ENCODE results near the gene TBCD.

Gene TBCD

DNA sequence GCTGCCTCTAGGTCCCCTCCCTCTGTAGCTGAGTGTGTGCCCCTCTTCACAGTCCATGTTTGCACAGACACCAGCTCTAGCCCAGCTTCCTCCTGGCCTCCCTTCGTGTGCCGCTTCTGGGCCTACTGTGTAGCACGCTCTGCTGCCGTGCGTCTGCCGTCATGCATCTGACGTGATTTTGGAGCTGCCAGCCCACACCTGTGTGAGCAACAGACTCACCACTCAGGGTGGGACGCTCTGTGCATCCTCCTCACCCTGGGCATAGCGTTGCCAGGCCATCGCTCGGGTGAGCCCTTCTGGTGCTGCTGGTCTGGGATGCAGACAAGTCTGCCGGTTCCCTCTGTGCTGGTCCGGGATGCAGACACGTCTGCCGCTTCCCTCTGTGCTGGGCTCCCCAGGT is 127.4 kb downstream of the TBCD start:
- Histone ChIP-seq H3K36me3 (ENCODE audit: insufficient read depth, low read length) (peaks cover 10% of the 10 kb centered on the region), H3K4me3 (ENCODE audit: low read length) (no peak overlapping the region), H3K4me1 (ENCODE audit: insufficient read depth, low read length) (peaks cover 9% of the 10 kb centered on the region), H3K9me3 (ENCODE audit: low read length) (no peaks in the 10 kb centered on the region), H2AFZ (ENCODE audit: low read depth, low read length) (no peak overlapping the region), H3K27me3 (ENCODE audit: insufficient read depth, low read length) (no peaks in the 10 kb centered on the region)

DNA sequence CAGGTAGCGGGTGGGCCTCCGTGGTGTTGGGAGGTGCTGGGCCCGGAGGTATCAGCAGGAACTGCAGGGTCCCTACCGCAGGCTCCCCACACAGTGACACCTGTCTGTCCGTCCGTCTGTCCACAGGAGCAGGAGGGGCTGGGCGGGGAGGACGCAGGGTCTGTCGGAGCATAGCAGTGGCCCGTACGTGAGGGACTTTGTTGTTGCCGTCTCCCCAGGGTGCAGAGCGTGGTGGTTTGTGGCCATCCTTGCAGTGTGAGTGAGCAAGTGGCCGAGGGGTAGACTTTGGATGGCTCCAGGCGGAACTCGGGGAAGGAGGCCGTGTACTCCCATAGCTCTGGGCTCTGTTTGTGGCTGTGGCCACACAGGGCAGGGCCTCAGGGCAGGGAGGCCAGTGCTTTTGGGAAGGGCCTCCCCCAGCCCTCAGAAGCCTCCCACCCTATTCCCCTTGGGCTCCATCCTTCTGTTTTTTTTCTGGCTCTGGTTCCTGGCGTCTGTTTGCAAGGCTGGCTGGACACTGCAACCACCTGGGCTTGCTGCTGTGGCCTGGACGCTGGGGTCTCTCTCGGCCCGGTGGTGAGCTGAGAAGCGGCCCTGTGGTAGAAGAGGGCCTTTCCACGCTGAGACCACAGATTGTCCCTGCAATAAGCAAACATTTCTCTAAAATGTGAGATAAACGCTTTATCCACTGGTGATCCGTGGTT is 128.9 kb downstream of the TBCD start:
- Histone ChIP-seq H3K9me3 (ENCODE audit: low read length) (no peaks in the 10 kb centered on the region), H3K27me3 (ENCODE audit: insufficient read depth, low read length) (no peaks in the 10 kb centered on the region), H2AFZ (ENCODE audit: low read depth, low read length) (no peak overlapping the region), H3K4me3 (ENCODE audit: low read length) (no peak overlapping the region), H3K4me1 (ENCODE audit: insufficient read depth, low read length) (peaks cover 17% of the 10 kb centered on the region), H3K36me3 (ENCODE audit: insufficient read depth, low read length) (peaks cover 10% of the 10 kb centered on the region)

DNA sequence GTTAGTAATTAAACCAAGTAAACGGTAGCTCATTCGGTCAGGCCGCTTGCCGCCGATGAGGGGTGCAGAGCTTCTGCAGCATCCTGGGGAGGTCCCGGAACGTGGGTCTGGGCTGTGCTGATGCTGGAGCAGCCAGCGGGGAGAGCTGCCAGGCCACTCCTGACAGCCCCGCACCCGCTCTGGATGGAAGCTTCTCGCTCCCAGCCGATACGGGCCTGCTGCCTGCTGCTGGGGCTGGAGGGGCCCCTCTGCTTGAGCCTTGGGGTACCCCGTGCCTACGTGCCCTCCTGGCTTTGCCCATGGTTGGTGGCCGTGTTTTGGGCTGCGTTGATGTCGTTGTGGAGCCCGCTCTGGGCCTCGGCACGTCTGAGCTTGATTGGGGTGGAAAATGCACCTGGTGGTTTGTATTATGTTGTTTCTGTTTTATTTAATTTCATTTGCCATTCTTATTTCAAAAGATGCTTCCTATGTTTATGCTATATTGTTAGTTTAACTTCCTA is 129.5 kb downstream of the TBCD start:
- Histone ChIP-seq H3K36me3 (ENCODE audit: insufficient read depth, low read length) (peaks cover 10% of the 10 kb centered on the region), H3K27me3 (ENCODE audit: insufficient read depth, low read length) (no peaks in the 10 kb centered on the region), H3K9me3 (ENCODE audit: low read length) (no peaks in the 10 kb centered on the region), H2AFZ (ENCODE audit: low read depth, low read length) (no peak overlapping the region), H3K4me1 (ENCODE audit: insufficient read depth, low read length) (peaks cover 18% of the 10 kb centered on the region), H3K4me3 (ENCODE audit: low read length) (no peak overlapping the region)

DNA sequence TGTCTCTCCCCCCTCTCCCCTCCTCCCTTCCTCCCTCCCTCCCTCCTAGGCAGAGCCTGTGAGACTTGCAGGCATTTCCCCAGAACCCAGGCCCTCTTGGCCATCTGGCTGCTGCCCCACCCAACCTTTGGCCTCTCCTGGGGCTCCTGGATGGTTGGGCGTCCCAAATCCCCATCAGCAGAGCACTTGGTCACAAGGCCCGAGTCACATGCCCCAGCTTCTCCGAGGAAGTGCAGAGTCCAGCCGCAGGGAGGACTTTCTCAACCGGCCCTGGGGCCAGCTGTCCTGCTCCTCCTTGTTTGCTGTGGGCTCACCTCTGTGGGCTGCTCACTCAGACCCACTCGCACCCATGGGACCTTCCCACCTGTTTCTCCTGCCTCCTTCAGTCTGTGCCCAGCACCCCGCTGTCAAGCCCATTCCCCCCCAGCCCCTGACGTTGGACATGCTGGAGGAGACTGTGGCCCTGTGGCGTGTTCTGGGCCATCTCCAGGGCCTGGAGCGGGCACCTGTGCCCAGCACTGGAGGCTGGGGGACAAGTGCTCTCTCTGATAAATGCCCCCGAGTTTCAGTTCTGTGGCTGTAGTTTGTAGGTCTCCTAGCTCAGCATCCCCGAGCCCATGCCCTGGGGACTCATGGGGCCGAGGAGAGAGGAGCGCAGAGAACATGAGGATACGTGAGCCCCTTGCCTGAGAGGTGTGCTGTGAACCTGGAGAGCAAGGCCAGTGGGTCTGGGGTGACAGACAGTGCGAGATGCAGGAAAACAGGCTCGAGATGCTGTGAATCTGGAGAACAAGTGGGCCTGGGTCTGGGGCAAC is 130.2 kb downstream of the TBCD start:
- peaks cover 10% of the 10 kb centered on the region for H3K36me3 ChIP-seq (ENCODE audit: insufficient read depth, low read length)
- H3K27me3 ChIP-seq (ENCODE audit: insufficient read depth, low read length), result no peaks in the 10 kb centered on the region
- H2AFZ ChIP-seq (ENCODE audit: low read depth, low read length), result no peak overlapping the region
- no peak overlapping the region for H3K4me3 ChIP-seq (ENCODE audit: low read length)
- H3K9me3 ChIP-seq (ENCODE audit: low read length), result no peaks in the 10 kb centered on the region
- H3K4me1 ChIP-seq (ENCODE audit: insufficient read depth, low read length), result peaks cover 15% of the 10 kb centered on the region

DNA sequence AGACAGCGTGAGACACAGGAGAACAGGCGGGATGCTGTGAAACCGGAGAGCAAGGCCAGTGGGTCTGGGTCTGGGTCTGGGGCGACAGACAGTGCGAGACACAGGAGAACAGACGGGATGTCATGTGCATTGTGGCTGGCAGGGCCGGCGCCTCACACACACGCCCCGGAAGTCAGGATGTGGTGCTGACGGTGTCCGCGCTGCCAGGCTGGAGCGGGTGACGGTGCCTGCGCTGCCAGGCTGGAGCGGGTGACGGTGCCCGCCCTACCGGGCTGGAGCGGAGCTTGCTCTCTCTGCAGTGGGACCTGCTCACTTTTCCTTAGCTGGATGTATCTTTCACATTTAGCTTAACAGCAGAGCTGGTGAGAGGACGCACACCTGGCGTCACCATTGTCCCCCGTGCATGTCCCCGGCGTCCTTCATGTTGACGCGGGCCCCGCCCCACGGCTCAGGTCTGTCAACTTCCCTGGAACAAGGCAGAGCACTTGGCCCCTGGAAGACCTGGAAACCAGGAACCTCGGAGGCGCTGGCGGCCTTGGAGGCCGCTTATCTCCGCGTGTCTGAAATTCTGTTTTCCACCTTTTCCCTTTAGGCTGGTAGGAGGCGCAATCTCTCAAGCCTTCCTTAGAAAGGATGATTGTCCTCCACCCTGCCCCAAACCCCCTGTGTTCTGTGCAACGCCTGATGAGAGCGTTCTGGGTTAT is 131.0 kb downstream of the TBCD start:
- H3K27me3 ChIP-seq (ENCODE audit: insufficient read depth, low read length), result no peaks in the 10 kb centered on the region
- H2AFZ ChIP-seq (ENCODE audit: low read depth, low read length), result no peak overlapping the region
- H3K4me1 ChIP-seq (ENCODE audit: insufficient read depth, low read length), result peaks cover 15% of the 10 kb centered on the region
- H3K4me3 ChIP-seq (ENCODE audit: low read length), result no peak overlapping the region
- no peaks in the 10 kb centered on the region for H3K9me3 ChIP-seq (ENCODE audit: low read length)
- peaks cover 13% of the 10 kb centered on the region for H3K36me3 ChIP-seq (ENCODE audit: insufficient read depth, low read length)

DNA sequence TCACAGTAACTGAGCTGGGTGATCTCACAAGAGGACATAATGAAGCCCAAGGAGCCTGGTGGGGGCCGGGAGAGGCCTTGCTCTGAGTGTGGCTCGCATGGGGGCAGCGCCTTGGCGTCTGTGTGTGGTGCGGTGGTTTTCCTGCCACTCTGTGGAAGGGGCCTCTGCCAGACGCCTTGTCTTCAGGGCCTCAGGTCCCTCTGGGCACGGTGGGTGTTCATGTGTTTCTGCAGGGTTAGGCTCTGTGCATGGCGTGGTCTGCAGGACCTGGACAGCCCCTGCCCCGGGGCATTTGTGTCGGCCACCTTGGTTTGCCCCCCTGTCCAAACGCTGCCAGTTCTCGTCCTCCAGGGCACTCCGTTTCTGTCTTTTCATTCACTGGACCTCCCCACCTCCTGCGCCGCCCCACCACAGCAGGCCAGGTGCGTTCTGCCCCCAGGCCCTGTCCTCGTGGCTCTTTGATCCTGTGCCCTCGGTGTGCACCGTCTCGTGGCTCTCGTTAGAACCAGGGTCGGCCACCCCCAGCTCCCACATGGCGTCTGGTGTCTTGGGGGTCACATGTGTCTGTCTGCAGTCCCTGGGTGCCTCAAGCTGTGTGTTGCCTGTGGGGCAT is 131.7 kb downstream of the TBCD start:
- H3K9me3 ChIP-seq (ENCODE audit: low read length), result no peaks in the 10 kb centered on the region
- H2AFZ ChIP-seq (ENCODE audit: low read depth, low read length), result no peak overlapping the region
- H3K36me3 ChIP-seq (ENCODE audit: insufficient read depth, low read length), result peaks cover 13% of the 10 kb centered on the region
- peaks cover 15% of the 10 kb centered on the region for H3K4me1 ChIP-seq (ENCODE audit: insufficient read depth, low read length)
- no peak overlapping the region for H3K4me3 ChIP-seq (ENCODE audit: low read length)
- H3K27me3 ChIP-seq (ENCODE audit: insufficient read depth, low read length), result no peaks in the 10 kb centered on the region

DNA sequence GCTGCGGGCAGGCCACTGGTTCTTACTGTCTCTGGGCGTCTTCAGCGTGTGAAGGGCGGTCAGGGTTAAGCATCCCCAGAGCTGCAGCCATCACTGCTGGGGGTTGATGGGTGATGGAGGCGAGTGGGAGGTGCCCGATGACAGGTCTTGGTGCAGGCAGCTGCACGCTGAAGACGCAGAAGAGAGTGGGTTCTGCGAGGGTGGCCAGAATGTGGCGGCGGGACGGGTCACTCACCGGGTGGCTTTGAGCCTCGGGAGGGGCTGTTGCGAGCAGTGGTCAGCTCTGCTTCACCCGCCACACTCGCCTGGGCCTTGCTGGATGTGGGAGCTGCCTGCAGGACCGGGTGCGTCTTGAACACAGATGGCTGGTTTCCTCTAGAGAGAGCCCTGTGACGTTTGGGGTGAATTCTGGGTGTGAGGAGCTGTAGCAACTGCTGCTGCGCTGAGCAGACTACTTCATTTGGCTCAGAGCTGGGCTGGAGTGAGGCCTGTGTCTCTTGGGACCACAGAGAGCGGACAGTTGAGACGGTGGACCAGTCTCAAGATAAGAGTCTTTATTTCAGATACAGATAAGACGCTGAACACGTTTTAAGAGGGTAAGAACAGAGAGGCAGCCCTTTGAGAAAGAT is 132.6 kb downstream of the TBCD start:
- Histone ChIP-seq H3K4me3 (ENCODE audit: low read length) (no peak overlapping the region), H3K27me3 (ENCODE audit: insufficient read depth, low read length) (no peaks in the 10 kb centered on the region), H3K9me3 (ENCODE audit: low read length) (no peaks in the 10 kb centered on the region), H3K36me3 (ENCODE audit: insufficient read depth, low read length) (peaks cover 17% of the 10 kb centered on the region), H3K4me1 (ENCODE audit: insufficient read depth, low read length) (peaks cover 15% of the 10 kb centered on the region), H2AFZ (ENCODE audit: low read depth, low read length) (no peak overlapping the region)

DNA sequence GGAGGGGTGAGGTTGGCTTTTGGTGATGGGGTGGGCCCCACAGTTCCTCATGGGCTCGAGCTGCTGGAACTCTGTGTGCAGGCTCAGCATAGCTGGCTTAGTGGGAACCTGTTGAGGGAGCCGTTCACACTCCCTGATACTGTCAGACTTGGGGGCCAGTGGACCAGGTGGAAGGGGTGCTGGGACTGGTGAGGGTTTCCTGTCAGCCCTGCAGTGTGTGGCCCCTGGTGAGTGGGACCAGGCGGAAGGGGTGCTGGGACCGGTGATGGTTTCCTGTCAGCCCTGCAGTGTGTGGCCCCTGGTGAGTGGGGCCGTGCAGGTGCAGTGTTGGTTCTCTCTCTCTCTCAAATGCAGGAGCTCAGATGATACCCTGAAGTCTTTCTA is 133.1 kb downstream of the TBCD start:
- H3K36me3 ChIP-seq (ENCODE audit: insufficient read depth, low read length), result peaks cover 22% of the 10 kb centered on the region
- H2AFZ ChIP-seq (ENCODE audit: low read depth, low read length), result no peak overlapping the region
- peaks cover 15% of the 10 kb centered on the region for H3K4me1 ChIP-seq (ENCODE audit: insufficient read depth, low read length)
- no peaks in the 10 kb centered on the region for H3K27me3 ChIP-seq (ENCODE audit: insufficient read depth, low read length)
- no peaks in the 10 kb centered on the region for H3K9me3 ChIP-seq (ENCODE audit: low read length)
- no peak overlapping the region for H3K4me3 ChIP-seq (ENCODE audit: low read length)

DNA sequence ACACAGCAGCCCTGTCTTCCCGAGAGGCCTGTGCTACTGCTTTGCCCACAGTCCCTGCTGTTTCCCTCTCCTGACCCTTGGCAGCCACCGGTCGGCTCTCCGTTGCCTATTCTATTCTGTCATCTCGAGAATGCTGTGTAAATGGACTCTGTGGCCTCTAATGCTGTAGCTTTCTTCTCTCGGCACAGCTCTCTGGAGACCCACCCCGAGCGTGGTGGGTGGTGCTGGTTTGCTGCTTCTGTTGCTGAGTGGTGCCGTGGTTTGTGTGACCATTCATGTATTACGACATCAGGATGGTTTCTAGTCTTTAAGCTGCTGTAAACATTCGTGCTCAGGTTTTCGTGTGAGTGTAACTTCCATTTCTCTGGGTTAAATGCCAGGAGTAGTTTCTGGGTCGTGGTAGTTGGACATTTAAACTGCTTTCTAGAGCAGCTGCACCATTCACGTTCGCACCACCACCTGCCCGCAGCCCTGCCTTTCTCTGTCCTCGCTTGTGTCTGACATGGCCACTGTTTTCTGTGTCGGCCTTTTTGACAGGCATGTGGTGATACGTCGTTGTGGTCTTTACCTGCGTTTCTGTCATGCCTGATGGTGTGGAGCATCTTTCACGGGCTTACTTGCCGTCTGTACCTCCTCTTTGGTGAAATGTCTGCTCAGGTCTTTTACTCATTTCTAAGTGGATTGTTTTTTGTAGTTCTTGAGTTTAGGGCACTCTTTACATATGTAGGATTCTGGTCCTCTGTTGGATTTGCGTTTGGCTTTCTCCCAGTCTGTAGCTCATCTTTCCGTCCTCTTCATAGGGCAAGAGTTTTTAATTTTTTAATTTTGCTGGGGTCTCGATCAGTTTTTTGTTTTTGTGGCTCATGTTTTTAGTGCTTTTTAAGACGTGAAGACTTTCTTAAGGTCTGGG is 135.6 kb downstream of the TBCD start:
- Histone ChIP-seq H3K4me1 (ENCODE audit: insufficient read depth, low read length) (peaks cover 13% of the 10 kb centered on the region), H3K27me3 (ENCODE audit: insufficient read depth, low read length) (no peaks in the 10 kb centered on the region), H3K4me3 (ENCODE audit: low read length) (no peak overlapping the region), H2AFZ (ENCODE audit: low read depth, low read length) (no peak overlapping the region), H3K9me3 (ENCODE audit: low read length) (no peaks in the 10 kb centered on the region), H3K36me3 (ENCODE audit: insufficient read depth, low read length) (peaks cover 24% of the 10 kb centered on the region)

DNA sequence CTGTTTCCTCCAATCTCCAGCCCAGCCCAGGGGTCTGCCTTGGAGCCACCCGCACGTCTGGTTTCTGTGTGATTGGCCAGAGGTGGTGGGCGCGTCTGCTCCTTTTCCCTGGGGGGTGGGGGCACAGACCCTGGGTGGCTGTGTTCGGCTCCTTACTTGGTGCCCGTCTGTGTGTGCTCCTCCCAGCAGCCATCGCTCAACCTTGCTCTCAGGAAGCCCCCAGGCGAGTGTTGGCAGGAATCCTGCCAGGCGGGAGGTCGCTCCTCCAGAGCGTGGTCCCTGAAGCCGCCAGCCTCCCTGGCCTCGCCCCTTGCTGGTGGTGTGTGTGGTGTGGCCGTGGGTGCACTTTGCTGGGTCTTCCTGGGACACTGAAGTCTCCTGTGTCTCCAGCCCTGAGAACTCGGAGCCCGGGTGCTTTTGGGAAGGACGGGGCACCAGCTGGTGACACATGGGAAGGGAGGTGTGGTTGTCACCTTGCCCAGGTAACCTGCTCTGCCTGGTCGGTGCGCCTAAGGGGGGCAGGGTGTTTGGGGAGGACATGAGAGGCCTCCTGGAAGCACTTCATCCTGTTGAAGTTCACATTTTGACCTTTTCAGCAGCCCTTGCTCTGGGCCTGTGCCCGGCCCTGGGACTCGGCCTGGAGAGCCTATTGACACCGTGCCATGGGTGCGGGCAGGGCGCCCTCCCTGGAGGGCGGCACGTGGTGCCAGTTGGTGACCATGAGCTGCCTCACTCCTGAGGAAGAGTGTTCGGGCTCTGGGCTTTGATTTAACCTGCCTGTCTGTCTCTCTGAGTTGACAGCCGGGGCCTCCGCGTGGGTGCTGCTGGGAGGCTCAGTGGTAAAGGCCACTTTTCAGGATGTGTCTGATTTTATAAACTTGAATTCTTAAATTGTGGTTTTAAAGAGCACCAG is 137.0 kb downstream of the TBCD start:
- Histone ChIP-seq H3K4me3 (ENCODE audit: low read length) (no peak overlapping the region), H3K4me1 (ENCODE audit: insufficient read depth, low read length) (peaks cover 13% of the 10 kb centered on the region), H2AFZ (ENCODE audit: low read depth, low read length) (no peak overlapping the region), H3K9me3 (ENCODE audit: low read length) (no peaks in the 10 kb centered on the region), H3K27me3 (ENCODE audit: insufficient read depth, low read length) (no peaks in the 10 kb centered on the region), H3K36me3 (ENCODE audit: insufficient read depth, low read length) (peaks cover 28% of the 10 kb centered on the region)

Data from neuron (in vitro differentiated cells).